ENCODE results near the gene ZNF699.

DNA sequence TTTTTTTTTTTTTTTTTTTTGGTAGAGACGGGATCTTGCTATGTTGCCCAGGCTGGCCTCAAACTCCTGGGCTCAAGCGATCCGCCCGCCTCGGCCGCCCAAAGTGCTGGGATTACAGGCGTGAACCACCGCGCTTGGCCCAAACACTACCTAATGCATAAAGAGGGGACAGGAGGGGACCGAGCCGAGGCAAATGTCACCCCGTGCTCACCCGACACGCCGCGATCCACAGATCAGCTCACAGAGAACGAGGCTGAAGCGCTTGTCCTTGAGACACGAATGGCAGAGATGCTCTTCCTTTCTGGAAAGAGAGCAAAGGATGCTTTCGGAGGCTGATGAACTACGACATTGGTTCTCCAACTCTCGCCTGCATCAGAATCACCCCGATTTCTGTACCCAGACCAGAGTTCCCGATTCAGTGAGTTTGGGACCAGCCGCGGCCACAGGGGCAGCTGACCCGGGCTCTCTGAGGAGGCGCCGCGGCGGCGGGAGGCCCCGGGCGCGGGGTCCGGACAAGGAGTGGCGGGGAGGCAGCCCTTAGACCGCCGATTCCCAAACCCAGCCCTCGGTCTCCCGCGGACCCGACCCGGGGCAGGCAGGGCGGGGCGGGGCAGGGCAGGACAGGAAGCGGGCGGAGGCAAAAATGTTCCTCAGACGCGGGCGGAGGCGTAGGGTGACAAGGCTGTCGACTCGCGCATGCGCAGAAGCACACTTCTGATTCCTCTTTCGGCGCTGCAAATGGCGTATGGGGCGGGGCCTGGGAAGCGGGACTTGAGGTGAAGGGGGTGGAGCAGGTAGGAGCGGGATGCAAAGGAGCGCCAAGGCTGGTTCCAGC, at the start of gene ZNF699:
- peak; percentile 61 for TF ChIP-seq POLR2A (IDR thresholded peaks at IDR 0.05; ENCODE audit: low read length)
- TF ChIP-seq GATA1 (IDR thresholded peaks at IDR 0.05; ENCODE audit: low read depth, low read length) = no peak
